HG03108 (cell line): ENCODE measurements around the gene CNTN6.

Experiments used
- ATAC-seq: cut with Tn5 transposase; IDR thresholded peaks from one replicate; pipeline ENCODE4 v1.9.1; 2021; ENCODE audit warnings: moderate library complexity; ENCODE audit not compliant: unreplicated experiment

CNTN6 gene

GRCh38 chr3:1171320-1171719 lies 78.5 kb downstream of the CNTN6 start:
- ATAC-seq, result no peak

GRCh38 chr3:1172644-1173043 lies 79.8 kb downstream of the CNTN6 start:
- no peak for ATAC-seq

- ATAC-seq, result no peak
Measured at GRCh38 chr3:1179146-1179545, 86.3 kb downstream of the CNTN6 start.

- no peak for ATAC-seq
Measured at GRCh38 chr3:1183320-1184048, 90.7 kb downstream of the CNTN6 start.

GRCh38 chr3:1190569-1190968 lies 97.7 kb downstream of the CNTN6 start:
- ATAC-seq, result no peak

GRCh38 chr3:1191026-1191425 lies 98.2 kb downstream of the CNTN6 start:
- no peak for ATAC-seq

- ATAC-seq, result no peak
Measured at GRCh38 chr3:1195947-1196346, 103.1 kb downstream of the CNTN6 start.

- ATAC-seq, result no peak
Measured at GRCh38 chr3:1197051-1197450, 104.2 kb downstream of the CNTN6 start.

GRCh38 chr3:1200371-1200770 lies 107.5 kb downstream of the CNTN6 start:
- no peak for ATAC-seq

GRCh38 chr3:1207904-1208303 lies 115.1 kb downstream of the CNTN6 start:
- ATAC-seq, result no peak

GRCh38 chr3:1214933-1215332 lies 122.1 kb downstream of the CNTN6 start:
- ATAC-seq, result no peak

GRCh38 chr3:1216856-1217255 lies 124.0 kb downstream of the CNTN6 start:
- ATAC-seq, result no peak

- no peak for ATAC-seq
Measured at GRCh38 chr3:1227111-1227510, 134.3 kb downstream of the CNTN6 start.

GRCh38 chr3:1228289-1228688 lies 135.5 kb downstream of the CNTN6 start:
- ATAC-seq, result no peak

- ATAC-seq, result no peak
Measured at GRCh38 chr3:1230920-1231319, 138.1 kb downstream of the CNTN6 start.

- no peak for ATAC-seq
Measured at GRCh38 chr3:1232276-1232675, 139.5 kb downstream of the CNTN6 start.

GRCh38 chr3:1235526-1236120 lies 142.8 kb downstream of the CNTN6 start:
- ATAC-seq, result no peak

- ATAC-seq, result no peak
Measured at GRCh38 chr3:1251282-1252060, 158.6 kb downstream of the CNTN6 start.

GRCh38 chr3:1252061-1252430 lies 159.2 kb downstream of the CNTN6 start:
- ATAC-seq, result no peak

GRCh38 chr3:1262246-1262645 lies 169.4 kb downstream of the CNTN6 start:
- no peak for ATAC-seq

GRCh38 chr3:1263121-1263520 lies 170.3 kb downstream of the CNTN6 start:
- no peak for ATAC-seq

GRCh38 chr3:1269808-1270207 lies 177.0 kb downstream of the CNTN6 start:
- no peak for ATAC-seq
